Measurements from ENCODE around the gene PIM1. TPM values are rescaled to one million over a fixed set of nuclear protein-coding genes. Genes with fewer than 3 reads are reported as not detected.
"Not testable (repeated sequence)": the region's sequence is repeated elsewhere in the genome, so short reads cannot be mapped to it uniquely, and the experiment has no call there.

Gene PIM1
- polyA plus RNA-seq, 1 donor (not counting 4 experiments of a cell fraction or from before 2014, with no cell fraction given): 10.2 TPM

DNA sequence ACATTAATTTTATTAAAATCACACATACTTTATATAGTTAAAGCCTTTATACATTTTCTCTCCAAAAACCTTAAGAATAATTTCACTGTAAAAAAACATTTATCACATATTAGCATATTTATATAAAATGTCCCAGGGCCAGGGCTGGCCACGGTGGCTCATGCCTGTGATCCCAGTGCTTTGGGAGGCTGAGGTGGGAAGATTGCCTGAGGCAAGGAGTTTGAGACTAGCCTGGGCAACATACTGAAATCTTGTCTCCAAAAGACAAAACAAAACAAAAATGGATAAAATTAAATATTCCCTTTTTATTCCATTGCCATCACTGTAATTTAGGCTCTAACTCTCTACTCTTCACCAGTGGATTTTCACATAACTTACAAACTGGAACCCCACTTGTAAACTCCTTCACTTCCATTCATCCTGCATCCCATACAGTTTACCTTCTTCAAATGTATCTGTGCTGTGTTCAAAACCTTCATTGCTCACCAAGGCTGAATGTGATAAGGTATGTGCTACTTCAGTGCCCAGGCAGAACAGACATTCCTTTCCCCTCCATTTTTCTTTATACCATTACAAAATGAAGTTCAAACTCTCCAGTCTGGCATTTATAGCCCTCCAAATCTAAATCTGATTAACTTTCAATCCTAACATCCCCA, 42.9 kb upstream of the PIM1 start:
- H3K4me1 ChIP-seq (ENCODE audit: control insufficient read depth, extremely low read depth, insufficient read depth, low read length): peaks cover 30% of the 10 kb centered on the region
- peak overlapping the region; percentile 34 for H2AFZ ChIP-seq (ENCODE audit: control insufficient read depth, low read length)
- H3K79me2 ChIP-seq (ENCODE audit: control insufficient read depth, insufficient read depth, low read length): no peaks in the 10 kb centered on the region
- peak overlapping the region; percentile 18 for H3K4me2 ChIP-seq (ENCODE audit: control insufficient read depth, extremely low read depth, insufficient read depth, low read depth, low read length)
- no peak overlapping the region for H3K4me3 ChIP-seq (ENCODE audit: control insufficient read depth in 2 of 3, extremely low read depth in 1 of 3, insufficient read depth in 2 of 3, low read depth in 1 of 3, low read length in 3 of 3)
- no peaks in the 10 kb centered on the region for H3K9me1 ChIP-seq (ENCODE audit: control insufficient read depth, extremely low read depth, insufficient read depth, low read length)
- DNase-seq (ENCODE audit: low read depth, low spot score) (no peak), FAIRE-seq (no peak)
- no peaks in the 10 kb centered on the region for H3K9me3 ChIP-seq (ENCODE audit: control insufficient read depth, low read depth, low read length)
- TF ChIP-seq EZH2 (IDR thresholded peaks at IDR 0.05; ENCODE audit: low read length): no peak
- TF ChIP-seq CTCF (optimal IDR thresholded peaks at IDR 0.05 in 1 of 3, IDR thresholded peaks at IDR 0.05 in 1 of 3, conservative IDR thresholded peaks at IDR 0.05 in 1 of 3; ENCODE audit: extremely low read depth in 1 of 3, insufficient read depth in 2 of 3, low read length in 3 of 3): no peak
- H3K36me3 ChIP-seq (ENCODE audit: control insufficient read depth in 2 of 2, extremely low read depth in 1 of 2, insufficient read depth in 2 of 2, low read length in 2 of 2): no peaks in the 10 kb centered on the region
- dilution Hi-C loops (cut with MboI; ENCODE audit: extremely low pct_ligation_motif_present, low sequenced_read_pairs): no loop called here
- H3K9ac ChIP-seq (ENCODE audit: control insufficient read depth, extremely low read depth, insufficient read depth, low read length): no peak overlapping the region
- H3K27me3 ChIP-seq (ENCODE audit: control insufficient read depth, extremely low read depth, insufficient read depth, low read length): no peaks in the 10 kb centered on the region
- H4K20me1 ChIP-seq (ENCODE audit: control insufficient read depth, extremely low read depth, insufficient read depth, low read length): no peaks in the 10 kb centered on the region
- H3K27ac ChIP-seq (ENCODE audit: control insufficient read depth, insufficient read depth, low read length): peak overlapping the region; percentile 44

- H3K4me1 ChIP-seq (ENCODE audit: control insufficient read depth, extremely low read depth, insufficient read depth, low read length): peaks cover 30% of the 10 kb centered on the region
- no peaks in the 10 kb centered on the region for H3K9me1 ChIP-seq (ENCODE audit: control insufficient read depth, extremely low read depth, insufficient read depth, low read length)
- no peak overlapping the region for H3K4me3 ChIP-seq (ENCODE audit: control insufficient read depth in 2 of 3, extremely low read depth in 1 of 3, insufficient read depth in 2 of 3, low read depth in 1 of 3, low read length in 3 of 3)
- H3K36me3 ChIP-seq (ENCODE audit: control insufficient read depth in 2 of 2, extremely low read depth in 1 of 2, insufficient read depth in 2 of 2, low read length in 2 of 2): no peaks in the 10 kb centered on the region
- FAIRE-seq (no peak), DNase-seq (ENCODE audit: low read depth, low spot score) (no peak)
- no peaks in the 10 kb centered on the region for H3K9me3 ChIP-seq (ENCODE audit: control insufficient read depth, low read depth, low read length)
- no peak for TF ChIP-seq EZH2 (IDR thresholded peaks at IDR 0.05; ENCODE audit: low read length)
- TF ChIP-seq CTCF (optimal IDR thresholded peaks at IDR 0.05 in 1 of 3, IDR thresholded peaks at IDR 0.05 in 1 of 3, conservative IDR thresholded peaks at IDR 0.05 in 1 of 3; ENCODE audit: extremely low read depth in 1 of 3, insufficient read depth in 2 of 3, low read length in 3 of 3): no peak
- H2AFZ ChIP-seq (ENCODE audit: control insufficient read depth, low read length): no peak overlapping the region
- no peaks in the 10 kb centered on the region for H4K20me1 ChIP-seq (ENCODE audit: control insufficient read depth, extremely low read depth, insufficient read depth, low read length)
- no peaks in the 10 kb centered on the region for H3K27me3 ChIP-seq (ENCODE audit: control insufficient read depth, extremely low read depth, insufficient read depth, low read length)
- H3K9ac ChIP-seq (ENCODE audit: control insufficient read depth, extremely low read depth, insufficient read depth, low read length): no peak overlapping the region
- H3K27ac ChIP-seq (ENCODE audit: control insufficient read depth, insufficient read depth, low read length): no peak overlapping the region
- H3K79me2 ChIP-seq (ENCODE audit: control insufficient read depth, insufficient read depth, low read length): no peaks in the 10 kb centered on the region
- no peak overlapping the region for H3K4me2 ChIP-seq (ENCODE audit: control insufficient read depth, extremely low read depth, insufficient read depth, low read depth, low read length)
- dilution Hi-C loops (cut with MboI; ENCODE audit: extremely low pct_ligation_motif_present, low sequenced_read_pairs): no loop called here
Measured at GRCh38 chr6:37127961-37128862, 41.7 kb upstream of the PIM1 start.

- H3K4me3 ChIP-seq (ENCODE audit: control insufficient read depth in 2 of 3, extremely low read depth in 1 of 3, insufficient read depth in 2 of 3, low read depth in 1 of 3, low read length in 3 of 3); H3K4me2 ChIP-seq (ENCODE audit: control insufficient read depth, extremely low read depth, insufficient read depth, low read depth, low read length); dilution Hi-C loops (cut with MboI; ENCODE audit: extremely low pct_ligation_motif_present, low sequenced_read_pairs); FAIRE-seq; H3K27ac ChIP-seq (ENCODE audit: control insufficient read depth, insufficient read depth, low read length); H2AFZ ChIP-seq (ENCODE audit: control insufficient read depth, low read length); H3K9ac ChIP-seq (ENCODE audit: control insufficient read depth, extremely low read depth, insufficient read depth, low read length); H3K9me3 ChIP-seq (ENCODE audit: control insufficient read depth, low read depth, low read length); H3K27me3 ChIP-seq (ENCODE audit: control insufficient read depth, extremely low read depth, insufficient read depth, low read length); DNase-seq (ENCODE audit: low read depth, low spot score); H3K9me1 ChIP-seq (ENCODE audit: control insufficient read depth, extremely low read depth, insufficient read depth, low read length); H4K20me1 ChIP-seq (ENCODE audit: control insufficient read depth, extremely low read depth, insufficient read depth, low read length); H3K79me2 ChIP-seq (ENCODE audit: control insufficient read depth, insufficient read depth, low read length); H3K36me3 ChIP-seq (ENCODE audit: control insufficient read depth in 2 of 2, extremely low read depth in 1 of 2, insufficient read depth in 2 of 2, low read length in 2 of 2): not testable (repeated sequence)
- H3K4me1 ChIP-seq (ENCODE audit: control insufficient read depth, extremely low read depth, insufficient read depth, low read length): peaks cover 34% of the 10 kb centered on the region
Measured at GRCh38 chr6:37128863-37129443, 41.0 kb upstream of the PIM1 start.
